ENCODE measurements around the gene DENND6B. TPM values are rescaled to one million over a fixed set of nuclear protein-coding genes. Genes with fewer than 3 reads are reported as not detected.

The DENND6B gene
- total and polyA plus RNA-seq, 2 of the 13 experiments (the other 11 are each of a cell fraction or from before 2014, with no cell fraction given): 0.95 to 3.8 TPM

- TF ChIP-seq BRCA1 (CRISPR knock-in tag; IDR thresholded peaks at IDR 0.05) (no peak), GATAD2A (CRISPR knock-in tag; IDR thresholded peaks at IDR 0.05) (no peak), HINFP (CRISPR knock-in tag; IDR thresholded peaks at IDR 0.05; ENCODE audit: low read depth) (no peak), ZMAT5 (CRISPR knock-in tag; IDR thresholded peaks at IDR 0.05; ENCODE audit: borderline replicate concordance, low read depth) (no peak), ZNF576 (CRISPR knock-in tag; IDR thresholded peaks at IDR 0.05) (no peak), ZNF766 (CRISPR knock-in tag; IDR thresholded peaks at IDR 0.05; ENCODE audit: borderline replicate concordance) (no peak), RARA (CRISPR knock-in tag; IDR thresholded peaks at IDR 0.05) (no peak), ZNF451 (CRISPR knock-in tag; IDR thresholded peaks at IDR 0.05) (no peak), HOXA3 (CRISPR knock-in tag; IDR thresholded peaks at IDR 0.05) (peak; percentile 37; the same call in 1 of the 2 replicates), UBTF (CRISPR knock-in tag; IDR thresholded peaks at IDR 0.05) (peak; percentile 53; the same call in 1 of the 2 replicates), ZFY (CRISPR knock-in tag; IDR thresholded peaks at IDR 0.05) (peak; percentile 66), LRRFIP1 (CRISPR knock-in tag; conservative IDR thresholded peaks at IDR 0.05) (no peak), ZNF530 (CRISPR knock-in tag; IDR thresholded peaks at IDR 0.05; ENCODE audit: low read depth) (no peak), ZHX1 (CRISPR knock-in tag; IDR thresholded peaks at IDR 0.05; ENCODE audit: low read depth) (no peak), HNF1B (CRISPR knock-in tag; IDR thresholded peaks at IDR 0.05) (no peak), HOXA7 (CRISPR knock-in tag; IDR thresholded peaks at IDR 0.05) (no peak)
These were observed 19.8 kb downstream of the DENND6B start, which contains the start of gene PLXNB2 (continued) for GRCh38 chr22:50306753-50307749.

Data from HepG2 (cell line).